Spleen (tissue), 11 donors: ENCODE data around the gene CGREF1. TPM values are rescaled to one million over a fixed set of nuclear protein-coding genes. Genes with fewer than 3 reads are reported as not detected.

Experiments used
- DNase-seq: peaks from one replicate; pipeline ENCODE4 v3.0.0-alpha.2; 2020
- H3K27ac ChIP-seq, 8 donors: fragments of 200-600 bp; sonication (generic) in 7 of 8; 1 replicate in 4 of 8; 2 replicates in 4 of 8; pipeline versions ENCODE4 v1.5.0 to v1.8.0; 2016 to 2021; ENCODE audit warnings: inconsistent platforms in 4 of 8, mild to moderate bottlenecking in 4 of 8, moderate library complexity in 1 of 8
- H3K27me3 ChIP-seq, 7 donors: fragments of 200-600 bp; sonication (generic) in 6 of 7; replicated peaks in 1 of 7; 1 replicate in 4 of 7; 2 replicates in 3 of 7; pipeline versions ENCODE4 v1.5.0 to v1.8.0; 2016 to 2021; ENCODE audit warnings: inconsistent platforms in 3 of 7, mild to moderate bottlenecking in 1 of 7
- H3K36me3 ChIP-seq, 6 donors: fragments of 200-600 bp; sonication (generic) in 5 of 6; 1 replicate in 4 of 6; 2 replicates in 2 of 6; pipeline versions ENCODE4 v1.5.0 to v1.8.0; 2016 to 2021; ENCODE audit warnings: inconsistent platforms in 2 of 6
- H3K4me1 ChIP-seq, 6 donors: fragments of 200-600 bp; sonication (generic) in 5 of 6; 1 replicate in 3 of 6; 2 replicates in 3 of 6; pipeline versions ENCODE4 v1.5.0 to v1.8.0; 2016 to 2021; ENCODE audit warnings: inconsistent platforms in 3 of 6
- H3K4me3 ChIP-seq, 8 donors: fragments of 200-600 bp; sonication (generic) in 7 of 8; 1 replicate in 4 of 8; 2 replicates in 4 of 8; pipeline versions ENCODE4 v1.5.0 to v1.8.0; 2016 to 2021; ENCODE audit warnings: inconsistent platforms in 4 of 8, mild to moderate bottlenecking in 4 of 8, moderate library complexity in 2 of 8
- H3K9me3 ChIP-seq, 8 donors: fragments of 200-600 bp; sonication (generic) in 7 of 8; 1 replicate in 4 of 8; 2 replicates in 4 of 8; pipeline versions ENCODE4 v1.5.0 to v1.8.0; 2016 to 2021; ENCODE audit warnings: inconsistent platforms in 4 of 8
- POLR2A ChIP-seq, 3 donors: fragments of 450-650 bp; IDR thresholded peaks; one replicate each; pipeline ENCODE4 v1.5.1; 2017; ENCODE audit warnings: antibody characterized with exemption in 3 of 3, mild to moderate bottlenecking in 1 of 3
- POLR2AphosphoS5 ChIP-seq, 3 donors: sonication (generic); formaldehyde crosslinking; IDR thresholded peaks; one replicate each; pipeline ENCODE4 v1.5.1; 2017; ENCODE audit warnings: antibody characterized with exemption in 3 of 3
- WGBS, 5 donors: extraction: QIAGEN DNeasy Blood & Tissue Kit in 3 of 5; methylation state at CpG; one replicate each; pipeline versions ENCODE4 v1.1.5 to v1.1.7; 2013 to 2018; 5-methylcytosine and 5-hydroxymethylcytosine counted together
- intact Hi-C: fragments of 100-400 bp; cut with DNase I; formaldehyde crosslinking; loops from one replicate; pipeline ENCODE4 v1.15.0; 2023; ENCODE audit warnings: low total_unique reads
- polyA plus RNA-seq, 3 donors: library from polyadenylated mRNA; stranded (reverse); fragments of 200-250 nt; gene quantifications; one replicate each; pipeline ENCODE4 v1.2.1, GENCODE V29; 2013
- total RNA-seq, 7 donors: library from RNA; depleted of rRNA in 3 of 7; stranded (reverse); fragments of >200 nt in 3 of 7; fragmentation: NEBNext Ultra II Directional in 4 of 7; extraction: Animal tissue kit (Norgen Biotek cat#: 25700) in 4 of 7; gene quantifications; one replicate each; pipeline versions ENCODE4 v1.1.0 to v1.2.1, GENCODE V29; 2016 to 2021
- TF ChIP-seq, protein P1 (sequence below), 11 experiments: fragments of 200-600 bp in 7 of 11; fragments of 450-650 bp in 4 of 11; sonication (generic) in 4 of 11; IDR thresholded peaks in 8 of 11; conservative IDR thresholded peaks in 3 of 11; 1 replicate in 7 of 11; 2 replicates in 4 of 11; pipeline versions ENCODE4 v1.4.0 to v1.8.0; 2016 to 2021; ENCODE audit warnings: antibody characterized with exemption in 11 of 11, inconsistent platforms in 4 of 11, mild to moderate bottlenecking in 1 of 11
- donor health status: healthy with polysubstance abuse.
- donor health status: DM: no; HTN: no; CAD: no; lungs with moderate emphysema.
- donor health status: DM: no; HTN: no; CAD: no.
- donor health status: Bipolar disorder and iron deficiency.
- donor health status: healthy.
- donor health status: DM: no; HTN: no; CAD: no.
- donor health status: DM: yes; HTN: yes; CAD: no.

CGREF1 gene
- total and polyA plus RNA-seq, 10 donors: 0.17 to 0.82 (median 0.46) TPM; not detected in 3

- H3K27ac ChIP-seq: no peak overlapping the region
- WGBS, 5 donors: 89 to 99% (median 94%) methylated on average over 6 of the region's 6 CpGs
Observed at GRCh38 chr2:27093430-27094352, 25.2 kb downstream of the CGREF1 start.

DNA sequence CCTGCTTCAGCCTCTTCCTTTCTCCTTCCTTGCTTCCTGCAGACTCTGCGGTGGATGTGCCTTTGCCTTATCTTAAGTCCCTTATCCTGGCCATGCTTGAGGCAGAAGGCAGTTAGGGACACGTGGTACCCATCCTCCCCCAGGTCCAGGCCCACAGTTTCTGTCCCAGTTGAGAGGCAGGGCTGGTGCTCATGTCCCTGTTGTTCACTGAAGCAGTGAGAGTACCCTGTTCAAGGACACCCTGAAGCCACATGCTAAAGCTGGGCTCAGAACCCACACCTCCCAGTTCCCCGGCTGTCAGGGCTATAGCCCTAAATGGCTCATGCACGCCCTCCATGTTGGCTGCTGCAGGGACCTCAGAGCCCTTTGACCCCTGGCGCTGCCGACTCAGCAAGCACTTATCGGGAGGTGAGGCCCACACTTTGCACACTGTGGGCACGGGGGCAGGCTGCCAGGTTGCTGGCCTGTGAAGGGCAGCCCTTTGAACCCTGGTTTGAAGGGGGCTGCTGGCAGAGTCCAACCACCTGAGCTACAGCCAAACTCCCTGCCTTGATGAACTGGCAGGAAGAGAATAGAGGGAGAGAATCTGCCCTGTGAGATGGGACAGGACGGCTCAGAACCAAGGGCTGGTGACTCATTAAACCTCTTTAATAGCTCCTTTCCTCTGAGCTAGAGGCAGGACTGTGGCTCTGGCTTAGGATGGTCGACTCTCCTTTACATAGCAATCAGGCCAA, 26.1 kb downstream of the CGREF1 start:
- Histone ChIP-seq H3K27ac (no peak overlapping the region), H3K27me3 (no peaks in the 10 kb centered on the region), H3K4me1 (peaks cover 0 to 21% (median 14%) of the 10 kb centered on the region in 6 donors), H3K36me3 (no peaks in the 10 kb centered on the region), H3K4me3 (no peak overlapping the region), H3K9me3 (no peaks in the 10 kb centered on the region)
- 61 to 77% (median 71%) methylated on average over 9 to 10 of the region's 10 CpGs for WGBS, 5 donors
- TF ChIP-seq, protein P1, sequence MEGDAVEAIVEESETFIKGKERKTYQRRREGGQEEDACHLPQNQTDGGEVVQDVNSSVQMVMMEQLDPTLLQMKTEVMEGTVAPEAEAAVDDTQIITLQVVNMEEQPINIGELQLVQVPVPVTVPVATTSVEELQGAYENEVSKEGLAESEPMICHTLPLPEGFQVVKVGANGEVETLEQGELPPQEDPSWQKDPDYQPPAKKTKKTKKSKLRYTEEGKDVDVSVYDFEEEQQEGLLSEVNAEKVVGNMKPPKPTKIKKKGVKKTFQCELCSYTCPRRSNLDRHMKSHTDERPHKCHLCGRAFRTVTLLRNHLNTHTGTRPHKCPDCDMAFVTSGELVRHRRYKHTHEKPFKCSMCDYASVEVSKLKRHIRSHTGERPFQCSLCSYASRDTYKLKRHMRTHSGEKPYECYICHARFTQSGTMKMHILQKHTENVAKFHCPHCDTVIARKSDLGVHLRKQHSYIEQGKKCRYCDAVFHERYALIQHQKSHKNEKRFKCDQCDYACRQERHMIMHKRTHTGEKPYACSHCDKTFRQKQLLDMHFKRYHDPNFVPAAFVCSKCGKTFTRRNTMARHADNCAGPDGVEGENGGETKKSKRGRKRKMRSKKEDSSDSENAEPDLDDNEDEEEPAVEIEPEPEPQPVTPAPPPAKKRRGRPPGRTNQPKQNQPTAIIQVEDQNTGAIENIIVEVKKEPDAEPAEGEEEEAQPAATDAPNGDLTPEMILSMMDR (IDR thresholded peaks at IDR 0.05 in 8 of 11, conservative IDR thresholded peaks at IDR 0.05 in 3 of 11): no peak
- no peak for TF ChIP-seq POLR2A (IDR thresholded peaks at IDR 0.05)
- TF ChIP-seq POLR2AphosphoS5 (IDR thresholded peaks at IDR 0.05): no peak
- intact Hi-C loops: no loop called here
- DNase-seq: no peak

More at GRCh38 chr2:27093430-27094352, 25.2 kb downstream of the CGREF1 start:
- H3K9me3 ChIP-seq: no peaks in the 10 kb centered on the region
- H3K4me1 ChIP-seq: peaks cover 0 to 21% (median 14%) of the 10 kb centered on the region in 6 donors
- no peaks in the 10 kb centered on the region for H3K27me3 ChIP-seq
- no peak for DNase-seq
- no peak overlapping the region for H3K4me3 ChIP-seq
- H3K36me3 ChIP-seq: no peaks in the 10 kb centered on the region
- TF ChIP-seq POLR2A (IDR thresholded peaks at IDR 0.05) (no peak), POLR2AphosphoS5 (IDR thresholded peaks at IDR 0.05) (no peak)
- TF ChIP-seq, protein P1 (IDR thresholded peaks at IDR 0.05 in 8 of 11, conservative IDR thresholded peaks at IDR 0.05 in 3 of 11): no peak
- intact Hi-C loops: no loop called here

DNA sequence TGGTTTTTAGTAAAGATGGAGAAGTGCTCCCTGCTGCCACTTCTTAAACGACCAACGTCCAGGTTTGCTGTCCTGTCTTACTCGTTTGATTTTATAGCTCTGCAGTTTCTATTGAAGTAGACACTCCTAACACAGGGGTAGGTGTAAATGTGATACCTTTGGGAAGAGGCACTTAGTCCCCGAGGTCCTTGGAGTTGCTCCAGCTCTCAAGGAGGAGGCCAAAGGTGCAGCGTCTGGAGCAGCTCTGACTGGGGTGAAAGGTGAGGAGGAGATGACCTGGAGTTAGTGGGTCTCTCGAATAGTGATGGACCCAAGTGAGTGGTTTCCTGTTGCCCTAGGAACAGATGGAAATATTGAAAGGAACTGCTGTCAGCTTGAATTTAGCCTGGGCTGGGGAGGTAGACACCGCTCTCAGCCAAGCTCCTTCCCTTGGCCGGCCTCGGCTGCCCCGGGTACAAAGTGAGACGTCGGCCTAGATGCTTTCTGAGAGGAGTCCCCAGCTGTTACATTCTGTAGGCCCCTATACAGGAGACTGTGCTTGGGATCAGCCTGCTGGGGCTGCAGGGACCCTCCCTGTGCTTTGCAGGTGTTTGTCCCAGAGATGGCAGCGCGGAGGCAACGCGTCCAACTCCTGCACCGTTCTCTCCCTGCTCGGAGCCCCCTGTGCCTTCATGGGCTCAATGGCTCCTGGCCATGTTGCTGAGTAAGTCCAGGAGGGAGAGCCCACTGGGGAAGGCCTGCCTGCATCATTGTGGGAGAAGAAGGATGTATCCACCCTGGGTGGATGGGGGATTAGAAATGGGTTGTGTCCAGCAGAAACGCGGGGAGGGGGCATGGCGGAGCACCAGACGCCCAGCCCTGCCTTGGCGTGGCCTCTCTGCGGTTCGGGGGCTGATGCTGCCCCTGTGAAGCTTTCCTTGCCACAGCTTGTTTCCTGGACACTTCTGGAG, 26.9 kb downstream of the CGREF1 start:
- intact Hi-C loops: no loop called here

More for the DNA sequence above, 26.9 kb downstream of the CGREF1 start:
- Histone ChIP-seq H3K36me3 (no peaks in the 10 kb centered on the region), H3K27me3 (no peaks in the 10 kb centered on the region), H3K27ac (no peak overlapping the region), H3K9me3 (no peaks in the 10 kb centered on the region), H3K4me1 (peaks cover 5 to 26% (median 22%) of the 10 kb centered on the region in 6 donors), H3K4me3 (no peak overlapping the region)
- DNase-seq: no peak
- WGBS, 5 donors: 76 to 80% (median 79%) methylated on average over 16 to 25 of the region's 25 CpGs
- no peak for TF ChIP-seq POLR2AphosphoS5 (IDR thresholded peaks at IDR 0.05)
